Measurements from ENCODE around the gene RUFY3. TPM values are rescaled to one million over a fixed set of nuclear protein-coding genes. Genes with fewer than 3 reads are reported as not detected.

Gene RUFY3
- total and polyA plus RNA-seq, 9 of the 15 experiments (the other 6 are each of a cell fraction or from before 2014, with no cell fraction given): 4.2 to 31.1 (median 21.5) TPM

GRCh38 chr4:70838666-70839588 lies 117.2 kb downstream of the RUFY3 start (continued):
- TF ChIP-seq ZNF740 (CRISPR knock-in tag; IDR thresholded peaks at IDR 0.05) (0 out of 2 replicates have a peak, but pooled peaks have one; percentile 40), ZNF740 (tag; IDR thresholded peaks at IDR 0.05) (no peak), NONO (IDR thresholded peaks at IDR 0.05; ENCODE audit: low read depth in 2 of 2, low read length in 1 of 2) (no peak; a peak in 1 of 4 replicates), ZNF75A (CRISPR knock-in tag; IDR thresholded peaks at IDR 0.05) (no peak), ZNF263 (CRISPR knock-in tag; IDR thresholded peaks at IDR 0.05; ENCODE audit: borderline replicate concordance) (0 out of 2 replicates have a peak, but pooled peaks have one; percentile 64), TSHZ1 (CRISPR knock-in tag; IDR thresholded peaks at IDR 0.05) (no peak), CXXC5 (CRISPR knock-in tag; IDR thresholded peaks at IDR 0.05) (peak; percentile 69; the same call in 1 of the 2 replicates), HNRNPK (IDR thresholded peaks at IDR 0.05; ENCODE audit: low read depth, low read length, poor library complexity, severe bottlenecking) (no peak), ZNF3 (CRISPR knock-in tag; IDR thresholded peaks at IDR 0.05) (no peak), ZNF444 (CRISPR knock-in tag; IDR thresholded peaks at IDR 0.05) (no peak), HEY1 (CRISPR knock-in tag; IDR thresholded peaks at IDR 0.05; ENCODE audit: borderline replicate concordance) (no peak), LEF1 (IDR thresholded peaks at IDR 0.05) (no peak), EP400 (IDR thresholded peaks at IDR 0.05) (0 out of 2 replicates have a peak, but pooled peaks have one; percentile 11), MBD1 (CRISPR knock-in tag; IDR thresholded peaks at IDR 0.05) (no peak), MAFG (tag; conservative IDR thresholded peaks at IDR 0.05) (no peak), NR3C1 (CRISPR knock-in tag; IDR thresholded peaks at IDR 0.05) (0 out of 2 replicates have a peak, but pooled peaks have one; percentile 32), E2F1 (CRISPR knock-in tag; IDR thresholded peaks at IDR 0.05) (no peak), ZNF445 (CRISPR knock-in tag; IDR thresholded peaks at IDR 0.05; ENCODE audit: low read depth) (no peak)

All from K562 (cell line).